Adrenal gland (tissue), 12 donors: ENCODE data around the gene FOLR2. TPM values are rescaled to one million over a fixed set of nuclear protein-coding genes. Genes with fewer than 3 reads are reported as not detected.

ENCODE experiments used
- DNase-seq, 7 donors: peaks; one replicate each; pipeline ENCODE4 v3.0.0-alpha.2; 2019 to 2020
- H3K27ac ChIP-seq, 5 donors: fragments of 200-600 bp; sonication (generic) in 4 of 5; 1 replicate in 3 of 5; 2 replicates in 2 of 5; pipeline versions ENCODE4 v1.5.1 to v1.8.0; 2016 to 2020; ENCODE audit warnings: mild to moderate bottlenecking in 1 of 5
- H3K27me3 ChIP-seq: fragments of 200-600 bp; 2 replicates; pipeline ENCODE4 v1.8.0; 2021
- H3K36me3 ChIP-seq, 2 donors: fragments of 200-600 bp; replicated peaks in 1 of 2; 1 replicate in 1 of 2; 2 replicates in 1 of 2; pipeline versions ENCODE4 v1.5.1 to v1.8.0; 2018 to 2022
- H3K4me1 ChIP-seq, 2 donors: fragments of 200-600 bp; replicated peaks in 1 of 2; 1 replicate in 1 of 2; 2 replicates in 1 of 2; pipeline versions ENCODE4 v1.5.1 to v1.8.0; 2018 to 2021
- H3K4me3 ChIP-seq, 4 donors: fragments of 200-600 bp; sonication (generic) in 3 of 4; one replicate each; pipeline ENCODE4 v1.5.1; 2016 to 2018
- H3K9me3 ChIP-seq, 3 donors: fragments of 200-600 bp; sonication (generic) in 1 of 3; replicated peaks in 1 of 3; 1 replicate in 2 of 3; 2 replicates in 1 of 3; pipeline versions ENCODE4 v1.5.1 to v1.8.0; 2016 to 2021
- CTCF ChIP-seq, 6 experiments: fragments of 450-650 bp in 4 of 6; fragments of 200-600 bp in 2 of 6; sonication (generic) in 1 of 6; IDR thresholded peaks; 1 replicate in 5 of 6; 2 replicates in 1 of 6; pipeline versions ENCODE4 v1.5.1 to v1.8.0; 2016 to 2021; ENCODE audit warnings: antibody characterized with exemption in 6 of 6, mild to moderate bottlenecking in 2 of 6, moderate library complexity in 1 of 6
- POLR2A ChIP-seq, 2 donors: fragments of 450-650 bp; IDR thresholded peaks; one replicate each; pipeline ENCODE4 v1.6.1; 2017; ENCODE audit warnings: antibody characterized with exemption in 2 of 2, mild to moderate bottlenecking in 2 of 2, moderate library complexity in 1 of 2
- WGBS, 4 donors: extraction: QIAGEN DNeasy Blood & Tissue Kit in 2 of 4; methylation state at CpG; one replicate each; pipeline versions ENCODE4 v1.1.5 to v1.1.7; 2013 to 2017; 5-methylcytosine and 5-hydroxymethylcytosine counted together
- intact Hi-C, 2 donors: fragments of 100-400 bp; cut with DNase I; formaldehyde crosslinking; loops; one replicate each; pipeline versions ENCODE4 v1.14.1 to v1.15.0; 2022 to 2023
- polyA plus RNA-seq, 3 donors: library from polyadenylated mRNA; stranded (reverse); fragments of 200-250 nt in 2 of 3; fragments of 350-450 nt in 1 of 3; fragmentation: Illumina TruSeq in 1 of 3; extraction: RNeasy Lipid Tissue Mini Kit (QIAGEN cat#74804) in 1 of 3; gene quantifications; one replicate each; pipeline ENCODE4 v1.2.3, GENCODE V29; 2013 to 2014
- total RNA-seq, 9 donors: library from RNA; depleted of rRNA in 4 of 9; stranded (reverse); fragments of >200 nt in 4 of 9; fragments of 120-200 nt in 1 of 9; fragmentation: NEBNext Ultra II Directional in 1 of 9; extraction: Animal tissue kit (Norgen Biotek cat#: 25700) in 1 of 9; gene quantifications; one replicate each; pipeline versions ENCODE4 v1.1.0 to v1.2.4, GENCODE V29; 2013 to 2023
- donor health status: healthy with polysubstance abuse.
- donor health status: Bipolar disorder and iron deficiency.
- donor health status: DM: yes; HTN: yes; CAD: no.
- donor health status: DM: no; HTN: no; CAD: no.
- donor health status: DM: no; HTN: no; CAD: no.
- donor health status: DM: yes; HTN: yes; CAD: no.

Gene FOLR2
- total and polyA plus RNA-seq, 12 donors = 6.9 to 221 (median 62.3) TPM

DNA sequence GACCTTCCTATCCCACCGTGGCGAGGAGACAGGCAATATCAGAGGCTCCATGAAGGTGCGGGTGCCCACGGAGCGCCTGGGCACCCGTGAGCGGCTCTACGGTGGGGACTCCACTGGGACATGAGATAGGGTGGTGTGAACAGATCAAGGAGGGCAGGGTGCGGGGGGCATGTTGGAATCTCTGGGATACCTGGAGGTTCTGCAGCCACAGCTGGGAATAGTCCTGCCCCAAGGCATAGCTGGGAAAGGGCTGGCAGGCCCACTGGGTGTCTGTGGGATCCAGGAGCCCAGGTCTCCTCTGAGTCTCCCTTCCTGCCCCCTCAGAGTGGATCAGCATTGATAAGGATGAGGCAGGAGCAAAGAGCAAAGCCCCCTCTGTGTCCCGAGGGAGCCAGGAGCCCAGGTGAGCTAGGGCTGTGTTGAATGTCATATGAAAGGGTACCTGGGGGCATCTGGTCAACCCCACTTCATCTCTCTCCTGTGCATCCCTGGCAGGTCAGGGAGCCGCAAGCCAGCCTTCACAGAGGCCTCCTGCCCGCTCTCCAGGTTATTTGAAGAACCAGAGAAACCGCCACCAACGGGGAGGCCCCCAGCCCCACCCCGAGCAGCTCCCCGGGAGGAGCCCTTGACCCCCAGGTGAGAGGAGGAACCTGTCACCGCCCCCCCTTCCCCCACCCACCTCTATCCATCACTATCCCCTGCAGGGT, 18.9 kb downstream of the FOLR2 start:
- H3K36me3 ChIP-seq = peaks cover 0 to 72% of the 10 kb centered on the region in 2 donors
- peaks cover 19 to 31% of the 10 kb centered on the region in 2 donors for H3K4me1 ChIP-seq
- H3K9me3 ChIP-seq = no peaks in the 10 kb centered on the region
- intact Hi-C loops = loop anchor here in 1 of 2 donors (10.0 kb wide), 1 partner anchor 221 kb away; no protein-coding TSS in a partner anchor
- H3K4me3 ChIP-seq = no peak overlapping the region
- no peaks in the 10 kb centered on the region for H3K27me3 ChIP-seq
- DNase-seq = peak in 1 of 7 donors; percentile 50
- no peak overlapping the region for H3K27ac ChIP-seq
- TF ChIP-seq POLR2A (IDR thresholded peaks at IDR 0.05) (no peak), CTCF (IDR thresholded peaks at IDR 0.05) (no peak)
- WGBS, 4 donors = 89 to 95% (median 91%) methylated on average over 11 to 17 of the region's 17 CpGs

- Histone ChIP-seq H3K36me3 (peaks cover 0 to 65% of the 10 kb centered on the region in 2 donors), H3K4me3 (no peak overlapping the region), H3K27ac (no peak overlapping the region), H3K27me3 (no peaks in the 10 kb centered on the region), H3K9me3 (no peaks in the 10 kb centered on the region), H3K4me1 (peaks cover 21 to 35% of the 10 kb centered on the region in 2 donors)
- peak in 1 of 7 donors; percentile 54 for DNase-seq
- intact Hi-C loops = loop anchor here in 1 of 2 donors (10.0 kb wide), 1 partner anchor 221 kb away; no protein-coding TSS in a partner anchor
- TF ChIP-seq CTCF (IDR thresholded peaks at IDR 0.05) = no peak
- TF ChIP-seq POLR2A (IDR thresholded peaks at IDR 0.05) = no peak
- 63 to 71% (median 70%) methylated on average over 3 to 4 of the region's 4 CpGs for WGBS, 4 donors
These were observed 19.6 kb downstream of the FOLR2 start for GRCh38 chr11:72236083-72236697.

- Histone ChIP-seq H3K4me1 (peaks cover 21 to 31% of the 10 kb centered on the region in 2 donors), H3K27ac (no peak overlapping the region), H3K9me3 (no peaks in the 10 kb centered on the region), H3K4me3 (no peak overlapping the region), H3K36me3 (peaks cover 0 to 59% of the 10 kb centered on the region in 2 donors), H3K27me3 (no peaks in the 10 kb centered on the region)
- TF ChIP-seq CTCF (IDR thresholded peaks at IDR 0.05) (no peak), POLR2A (IDR thresholded peaks at IDR 0.05) (no peak)
- intact Hi-C loops = loop anchor here in 1 of 2 donors (10.0 kb wide), 1 partner anchor 222 kb away; no protein-coding TSS in a partner anchor
- peak in 1 of 7 donors; percentile 43 for DNase-seq
- WGBS, 4 donors = 80 to 96% (median 82%) methylated on average over 1 to 2 of the region's 2 CpGs
These were observed 20.1 kb downstream of the FOLR2 start for GRCh38 chr11:72236774-72237111.

DNA sequence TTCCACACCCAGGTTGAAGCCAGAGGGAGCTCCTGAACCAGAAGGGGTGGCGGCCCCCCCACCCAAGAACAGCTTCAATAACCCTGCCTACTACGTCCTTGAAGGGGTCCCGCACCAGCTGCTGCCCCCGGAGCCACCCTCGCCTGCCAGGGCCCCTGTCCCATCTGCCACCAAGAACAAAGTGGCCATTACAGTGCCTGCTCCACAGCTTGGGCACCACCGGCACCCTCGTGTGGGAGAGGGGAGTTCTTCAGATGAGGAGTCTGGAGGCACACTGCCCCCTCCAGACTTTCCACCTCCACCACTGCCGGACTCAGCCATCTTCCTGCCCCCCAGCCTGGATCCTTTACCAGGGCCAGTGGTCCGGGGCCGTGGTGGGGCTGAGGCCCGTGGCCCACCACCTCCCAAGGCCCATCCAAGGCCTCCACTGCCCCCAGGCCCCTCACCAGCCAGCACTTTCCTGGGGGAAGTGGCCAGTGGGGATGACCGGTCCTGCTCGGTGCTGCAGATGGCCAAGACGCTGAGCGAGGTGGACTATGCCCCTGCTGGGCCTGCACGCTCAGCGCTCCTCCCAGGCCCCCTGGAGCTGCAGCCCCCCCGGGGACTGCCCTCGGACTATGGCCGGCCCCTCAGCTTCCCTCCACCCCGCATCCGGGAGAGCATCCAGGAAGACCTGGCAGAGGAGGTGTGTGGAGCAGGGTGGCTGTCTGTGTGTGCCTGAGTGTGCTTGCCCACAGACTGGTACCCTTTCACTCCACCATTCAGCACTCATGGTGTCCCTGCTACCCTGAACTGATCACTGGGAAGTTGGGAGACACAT, 20.7 kb downstream of the FOLR2 start:
- H3K27ac ChIP-seq = peak overlapping the region in 1 of 5 donors; percentile 67
- H3K4me3 ChIP-seq = no peak overlapping the region
- 72 to 90% (median 81%) methylated on average over 2 to 22 of the region's 22 CpGs for WGBS, 4 donors
- intact Hi-C loops = loop anchor here in 1 of 2 donors (10.0 kb wide), 1 partner anchor 223 kb away; no protein-coding TSS in a partner anchor
- H3K9me3 ChIP-seq = no peaks in the 10 kb centered on the region
- DNase-seq = peak in 2 of 7 donors; percentile 30 to 63
- peaks cover 0 to 54% of the 10 kb centered on the region in 2 donors for H3K36me3 ChIP-seq
- H3K4me1 ChIP-seq = peaks cover 21 to 29% of the 10 kb centered on the region in 2 donors
- H3K27me3 ChIP-seq = no peaks in the 10 kb centered on the region
- peak in 1 of 2 donors; percentile 7 for TF ChIP-seq POLR2A (IDR thresholded peaks at IDR 0.05)
- TF ChIP-seq CTCF (IDR thresholded peaks at IDR 0.05) = no peak
